Measurements from ENCODE around the gene S100A6. TPM values are rescaled to one million over a fixed set of nuclear protein-coding genes. Genes with fewer than 3 reads are reported as not detected.

S100A6 gene
- total RNA-seq, 1 donor from 2014 or later, result 562 TPM

DNA sequence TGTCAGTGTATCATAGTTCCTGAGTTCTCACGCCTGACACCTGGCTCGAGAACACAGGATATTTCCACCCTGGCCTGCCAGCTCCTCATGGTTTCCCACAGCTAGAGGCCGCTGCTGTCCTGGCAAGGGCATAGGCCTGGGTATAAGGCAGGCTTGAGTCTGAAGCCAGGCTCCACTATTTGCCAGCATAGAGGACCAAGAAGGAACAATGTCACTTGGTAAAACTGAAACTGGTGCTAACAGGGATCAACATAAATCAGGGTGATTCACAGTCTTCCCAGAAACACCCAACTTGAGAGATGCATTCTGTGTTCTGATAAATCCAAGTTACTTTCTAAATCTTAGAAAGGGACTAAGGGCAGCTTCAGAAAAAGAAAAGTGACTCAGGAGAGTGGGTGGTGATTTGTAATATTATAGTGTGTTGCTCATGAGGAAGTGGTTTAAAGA lies 36.8 kb upstream of the S100A6 start:
- Histone ChIP-seq H3K36me3 (no peaks in the 10 kb centered on the region), H3K4me1 (peaks cover 22% of the 10 kb centered on the region), H3K9me3 (no peaks in the 10 kb centered on the region), H3K4me3 (no peak overlapping the region), H3K27ac (peak overlapping the region; percentile 59), H3K27me3 (no peaks in the 10 kb centered on the region)
- intact Hi-C loops (cut with DNase I), result no loop called here
- DNase-seq (ENCODE audit: extremely low spot score in 2 of 2), result no peak
- TF ChIP-seq, protein P1, sequence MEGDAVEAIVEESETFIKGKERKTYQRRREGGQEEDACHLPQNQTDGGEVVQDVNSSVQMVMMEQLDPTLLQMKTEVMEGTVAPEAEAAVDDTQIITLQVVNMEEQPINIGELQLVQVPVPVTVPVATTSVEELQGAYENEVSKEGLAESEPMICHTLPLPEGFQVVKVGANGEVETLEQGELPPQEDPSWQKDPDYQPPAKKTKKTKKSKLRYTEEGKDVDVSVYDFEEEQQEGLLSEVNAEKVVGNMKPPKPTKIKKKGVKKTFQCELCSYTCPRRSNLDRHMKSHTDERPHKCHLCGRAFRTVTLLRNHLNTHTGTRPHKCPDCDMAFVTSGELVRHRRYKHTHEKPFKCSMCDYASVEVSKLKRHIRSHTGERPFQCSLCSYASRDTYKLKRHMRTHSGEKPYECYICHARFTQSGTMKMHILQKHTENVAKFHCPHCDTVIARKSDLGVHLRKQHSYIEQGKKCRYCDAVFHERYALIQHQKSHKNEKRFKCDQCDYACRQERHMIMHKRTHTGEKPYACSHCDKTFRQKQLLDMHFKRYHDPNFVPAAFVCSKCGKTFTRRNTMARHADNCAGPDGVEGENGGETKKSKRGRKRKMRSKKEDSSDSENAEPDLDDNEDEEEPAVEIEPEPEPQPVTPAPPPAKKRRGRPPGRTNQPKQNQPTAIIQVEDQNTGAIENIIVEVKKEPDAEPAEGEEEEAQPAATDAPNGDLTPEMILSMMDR (IDR thresholded peaks at IDR 0.05), result peak; percentile 60 to 74 (median 61)
- TF ChIP-seq POLR2AphosphoS5 (IDR thresholded peaks at IDR 0.05; ENCODE audit: insufficient read depth in 1 of 2, low read depth in 1 of 2), result peak in 1 of 2 donors; percentile 88
- no peak for TF ChIP-seq POLR2A (IDR thresholded peaks at IDR 0.05)

DNA sequence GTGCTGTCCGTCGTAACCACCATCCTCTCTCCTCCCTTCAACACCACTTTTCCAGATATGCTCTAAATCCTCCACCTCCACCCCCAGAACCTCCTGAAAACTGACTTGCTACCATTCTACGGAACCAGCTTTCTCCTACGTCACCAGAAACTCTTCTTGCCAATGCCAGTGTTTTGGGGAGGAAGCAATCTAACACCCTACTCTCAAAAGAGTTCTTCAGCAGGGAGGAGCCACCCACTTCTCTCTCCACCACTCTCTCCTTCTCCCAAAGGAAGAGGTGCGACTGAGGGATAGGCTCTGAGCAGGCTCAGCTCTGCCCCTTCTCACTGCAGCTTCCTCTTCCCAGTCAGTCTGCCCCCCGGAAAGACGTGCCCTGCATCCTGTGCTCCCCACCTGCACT lies 35.9 kb upstream of the S100A6 start:
- Histone ChIP-seq H3K4me3 (no peak overlapping the region), H3K4me1 (peaks cover 28% of the 10 kb centered on the region), H3K27me3 (no peaks in the 10 kb centered on the region), H3K27ac (no peak overlapping the region), H3K36me3 (no peaks in the 10 kb centered on the region), H3K9me3 (no peaks in the 10 kb centered on the region)
- no peak for TF ChIP-seq POLR2AphosphoS5 (IDR thresholded peaks at IDR 0.05; ENCODE audit: insufficient read depth in 1 of 2, low read depth in 1 of 2)
- TF ChIP-seq POLR2A (IDR thresholded peaks at IDR 0.05), result no peak
- DNase-seq (ENCODE audit: extremely low spot score in 2 of 2), result no peak
- intact Hi-C loops (cut with DNase I), result no loop called here

DNA sequence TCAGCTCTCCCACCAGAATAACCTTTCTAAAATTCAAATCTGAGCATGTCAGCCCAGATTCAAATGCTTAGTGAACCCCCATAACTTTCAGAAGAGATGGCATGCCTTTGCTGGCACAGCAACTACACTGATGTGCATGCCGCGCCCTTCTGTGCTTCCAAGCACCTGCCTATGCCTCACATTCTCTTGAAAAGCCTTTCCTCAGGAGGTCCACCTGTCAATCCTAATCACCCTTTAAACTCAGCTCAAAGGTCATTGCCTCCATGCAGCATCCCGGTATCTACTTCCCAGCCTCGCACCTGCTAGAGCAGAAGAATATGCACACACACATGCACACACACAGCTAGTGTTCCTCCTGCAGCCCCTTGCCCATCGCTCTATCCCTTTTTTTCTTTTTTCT lies 35.1 kb upstream of the S100A6 start:
- H3K27ac ChIP-seq, result no peak overlapping the region
- H3K9me3 ChIP-seq, result no peaks in the 10 kb centered on the region
- intact Hi-C loops (cut with DNase I), result no loop called here
- no peak overlapping the region for H3K4me3 ChIP-seq
- no peak for DNase-seq (ENCODE audit: extremely low spot score in 2 of 2)
- no peaks in the 10 kb centered on the region for H3K36me3 ChIP-seq
- no peak for TF ChIP-seq POLR2A (IDR thresholded peaks at IDR 0.05)
- no peak for TF ChIP-seq POLR2AphosphoS5 (IDR thresholded peaks at IDR 0.05; ENCODE audit: insufficient read depth in 1 of 2, low read depth in 1 of 2)
- TF ChIP-seq, protein P1 (IDR thresholded peaks at IDR 0.05), result no peak
- no peaks in the 10 kb centered on the region for H3K27me3 ChIP-seq
- peaks cover 34% of the 10 kb centered on the region for H3K4me1 ChIP-seq

GRCh38 chr1:153569465-153569864 lies 33.7 kb upstream of the S100A6 start:
- TF ChIP-seq POLR2A (IDR thresholded peaks at IDR 0.05), result no peak
- no peak for TF ChIP-seq POLR2AphosphoS5 (IDR thresholded peaks at IDR 0.05; ENCODE audit: insufficient read depth in 1 of 2, low read depth in 1 of 2)
- TF ChIP-seq, protein P1 (IDR thresholded peaks at IDR 0.05), result no peak
- Histone ChIP-seq H3K27ac (peak overlapping the region; percentile 98), H3K4me3 (no peak overlapping the region), H3K9me3 (no peaks in the 10 kb centered on the region), H3K27me3 (no peaks in the 10 kb centered on the region), H3K4me1 (peaks cover 44% of the 10 kb centered on the region), H3K36me3 (no peaks in the 10 kb centered on the region)
- intact Hi-C loops (cut with DNase I), result loop anchor here (5.0 kb wide), 1 partner anchor 57 kb away; no protein-coding TSS in a partner anchor
- DNase-seq (ENCODE audit: extremely low spot score in 2 of 2), result no peak

DNA sequence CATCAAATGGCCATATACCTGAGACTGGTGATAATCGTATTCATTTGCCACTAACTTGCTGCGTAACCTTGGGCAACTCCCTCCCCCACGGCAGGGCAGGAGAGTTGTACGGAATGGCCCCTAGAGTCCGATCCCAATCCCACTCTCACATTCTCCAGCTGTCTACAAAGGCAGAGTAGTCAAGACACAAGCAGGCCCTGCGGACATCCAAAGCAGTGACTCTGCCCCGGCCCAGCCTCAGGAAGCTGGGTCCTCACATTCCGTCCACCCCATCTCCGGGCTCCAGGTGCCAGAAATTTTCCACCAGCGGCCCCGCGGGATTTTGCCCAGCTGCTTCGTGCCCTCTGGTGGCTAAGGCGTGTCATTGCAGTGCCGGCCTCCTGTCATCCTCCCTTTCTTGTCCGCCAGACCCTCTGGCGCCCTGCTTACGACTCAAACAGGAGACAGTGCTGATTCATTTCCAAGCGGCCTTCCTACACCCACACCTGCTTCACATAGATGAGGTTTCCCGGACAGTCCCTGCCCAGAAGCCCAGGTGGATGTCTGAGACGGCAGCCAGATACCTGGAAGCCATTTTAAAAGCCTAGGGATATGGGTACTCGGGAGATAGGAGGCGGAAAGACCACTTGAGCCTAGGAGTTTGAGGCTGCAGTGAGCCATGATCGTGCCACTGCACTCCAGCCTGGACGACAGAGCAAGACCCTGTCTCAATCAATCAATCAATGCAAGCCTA lies 32.7 kb upstream of the S100A6 start:
- Histone ChIP-seq H3K27me3 (no peaks in the 10 kb centered on the region), H3K27ac (peak overlapping the region; percentile 98), H3K36me3 (no peaks in the 10 kb centered on the region), H3K4me1 (peaks cover 41% of the 10 kb centered on the region), H3K4me3 (peak overlapping the region; percentile 22 to 28), H3K9me3 (no peaks in the 10 kb centered on the region)
- DNase-seq (ENCODE audit: extremely low spot score in 2 of 2), result peak in 1 of 2 donors; percentile 92
- intact Hi-C loops (cut with DNase I), result loop anchor here (1.0 to 5.0 kb wide), 2 partner anchors 35 to 56 kb away; no protein-coding TSS in a partner anchor
- peak in 1 of 2 donors; percentile 4 for TF ChIP-seq POLR2A (IDR thresholded peaks at IDR 0.05)
- TF ChIP-seq, protein P1 (IDR thresholded peaks at IDR 0.05), result peak; percentile 99 to 100 (median 100)
- peak; percentile 84 for TF ChIP-seq POLR2AphosphoS5 (IDR thresholded peaks at IDR 0.05; ENCODE audit: insufficient read depth in 1 of 2, low read depth in 1 of 2)
